ENCODE data around the gene BNC2. TPM values are rescaled to one million over a fixed set of nuclear protein-coding genes. Genes with fewer than 3 reads are reported as not detected.

Gene BNC2
- total and polyA plus RNA-seq, 2 of the 13 experiments (the other 11 are each of a cell fraction or from before 2014, with no cell fraction given) = not detected

- TF ChIP-seq ZNF747 (CRISPR knock-in tag; IDR thresholded peaks at IDR 0.05; ENCODE audit: borderline replicate concordance) (no peak), THYN1 (CRISPR knock-in tag; IDR thresholded peaks at IDR 0.05; ENCODE audit: borderline replicate concordance, low read depth) (no peak), GMEB1 (CRISPR knock-in tag; IDR thresholded peaks at IDR 0.05; ENCODE audit: borderline replicate concordance) (no peak)
Observed at GRCh38 chr9:16458696-16459420, 411.6 kb downstream of the BNC2 start (continued).

GRCh38 chr9:16455842-16456241 lies 414.6 kb downstream of the BNC2 start:
- ATAC-seq (no peak), FAIRE-seq (no peak), DNase-seq (ENCODE audit: low spot score) (no peak)
- Histone ChIP-seq H3K4me1 (ENCODE audit: insufficient read depth, low read length) (no peaks in the 10 kb centered on the region), H3K9ac (ENCODE audit: insufficient read depth, low read depth, low read length) (no peak overlapping the region), H2AFZ (ENCODE audit: low read length) (no peak overlapping the region), H3K27me3 (ENCODE audit: control insufficient read depth in 1 of 2, insufficient read depth in 2 of 2, low read length in 2 of 2) (no peaks in the 10 kb centered on the region), H4K20me1 (ENCODE audit: insufficient read depth, low read length) (no peaks in the 10 kb centered on the region), H3K4me2 (ENCODE audit: low read depth, low read length) (no peak overlapping the region), H3K27ac (ENCODE audit: extremely low read length, insufficient read depth, low read length) (no peak overlapping the region), H3K79me2 (ENCODE audit: insufficient read depth, low read length) (no peaks in the 10 kb centered on the region), H3K36me3 (replicated peaks in 1 of 2; ENCODE audit: control insufficient read depth in 1 of 2, insufficient read depth in 2 of 2, low read length in 2 of 2) (no peaks in the 10 kb centered on the region), H3K4me3 (replicated peaks in 1 of 3; ENCODE audit: insufficient read depth in 1 of 3, low read depth in 2 of 3, low read length in 3 of 3) (no peak overlapping the region), H3K9me3 (ENCODE audit: low read length) (no peaks in the 10 kb centered on the region)
- ChIA-PET CTCF (ENCODE audit: low intra/inter-chr PET ratio, low total read pairs) (no interaction called here), POLR2A (no interaction called here)
- in situ Hi-C loops (cut with HindIII; ENCODE audit: extremely low pct_ligation_motif_present, low pct_unique_long_range_greater_than_20kb) = no loop called here
- intact Hi-C loops (cut with micrococcal nuclease; ENCODE audit: unreplicated experiment) = no loop called here
- no TSS peak for BruUV-seq (replicated peaks)
- TF ChIP-seq CC2D1A (CRISPR knock-in tag; IDR thresholded peaks at IDR 0.05) (no peak), ZFY (CRISPR knock-in tag; IDR thresholded peaks at IDR 0.05) (no peak), ZNF282 (IDR thresholded peaks at IDR 0.05; ENCODE audit: partially characterized antibody) (no peak), MXI1 (IDR thresholded peaks at IDR 0.05; ENCODE audit: borderline replicate concordance, low read depth, low read length) (no peak), RCOR2 (CRISPR knock-in tag; IDR thresholded peaks at IDR 0.05) (no peak), PTBP1 (IDR thresholded peaks at IDR 0.05; ENCODE audit: low read depth, low read length, poor library complexity, severe bottlenecking) (no peak), MEIS2 (CRISPR knock-in tag; IDR thresholded peaks at IDR 0.05) (no peak), ZBTB39 (CRISPR knock-in tag; IDR thresholded peaks at IDR 0.05) (no peak), FOXK1 (CRISPR knock-in tag; IDR thresholded peaks at IDR 0.05; ENCODE audit: borderline replicate concordance, low read depth) (no peak), CEBPB (IDR thresholded peaks at IDR 0.05; ENCODE audit: borderline replicate concordance, low read depth, low read length) (no peak)
- TF ChIP-seq, protein P1, sequence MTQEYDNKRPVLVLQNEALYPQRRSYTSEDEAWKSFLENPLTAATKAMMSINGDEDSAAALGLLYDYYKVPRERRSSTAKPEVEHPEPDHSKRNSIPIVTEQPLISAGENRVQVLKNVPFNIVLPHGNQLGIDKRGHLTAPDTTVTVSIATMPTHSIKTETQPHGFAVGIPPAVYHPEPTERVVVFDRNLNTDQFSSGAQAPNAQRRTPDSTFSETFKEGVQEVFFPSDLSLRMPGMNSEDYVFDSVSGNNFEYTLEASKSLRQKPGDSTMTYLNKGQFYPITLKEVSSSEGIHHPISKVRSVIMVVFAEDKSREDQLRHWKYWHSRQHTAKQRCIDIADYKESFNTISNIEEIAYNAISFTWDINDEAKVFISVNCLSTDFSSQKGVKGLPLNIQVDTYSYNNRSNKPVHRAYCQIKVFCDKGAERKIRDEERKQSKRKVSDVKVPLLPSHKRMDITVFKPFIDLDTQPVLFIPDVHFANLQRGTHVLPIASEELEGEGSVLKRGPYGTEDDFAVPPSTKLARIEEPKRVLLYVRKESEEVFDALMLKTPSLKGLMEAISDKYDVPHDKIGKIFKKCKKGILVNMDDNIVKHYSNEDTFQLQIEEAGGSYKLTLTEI (CRISPR knock-in tag; conservative IDR thresholded peaks at IDR 0.05) = no peak
- TF ChIP-seq, protein P2, sequence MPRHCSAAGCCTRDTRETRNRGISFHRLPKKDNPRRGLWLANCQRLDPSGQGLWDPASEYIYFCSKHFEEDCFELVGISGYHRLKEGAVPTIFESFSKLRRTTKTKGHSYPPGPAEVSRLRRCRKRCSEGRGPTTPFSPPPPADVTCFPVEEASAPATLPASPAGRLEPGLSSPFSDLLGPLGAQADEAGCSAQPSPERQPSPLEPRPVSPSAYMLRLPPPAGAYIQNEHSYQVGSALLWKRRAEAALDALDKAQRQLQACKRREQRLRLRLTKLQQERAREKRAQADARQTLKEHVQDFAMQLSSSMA (CRISPR knock-in tag; IDR thresholded peaks at IDR 0.05) = no peak
